ENCODE results near the gene MBD4. TPM values are rescaled to one million over a fixed set of nuclear protein-coding genes. Genes with fewer than 3 reads are reported as not detected.
A peak's percentile ranks its signal among the peaks of the same experiment; 100 is the strongest.

MBD4 gene
- polyA plus RNA-seq, 3 donors: 41.8 to 50.0 (median 42.6) TPM

DNA sequence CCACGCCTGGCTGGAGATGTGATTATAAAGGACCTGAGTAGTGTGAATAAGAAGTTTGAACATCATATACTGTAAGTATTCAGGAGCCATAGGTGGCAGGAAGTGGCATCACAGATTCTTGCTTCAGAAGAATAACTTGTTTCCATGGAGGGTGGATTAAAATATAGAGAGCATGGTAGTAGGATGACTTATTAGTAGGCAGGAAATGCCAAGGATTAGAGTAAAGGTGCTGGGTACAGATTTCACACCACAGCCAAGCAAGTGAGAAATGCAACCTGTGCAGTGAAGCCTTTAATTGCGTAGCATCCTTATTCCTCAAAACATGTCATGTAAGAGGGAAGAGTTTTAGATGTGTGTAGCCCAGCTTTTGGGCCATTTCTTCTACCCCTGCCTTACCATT, 31.1 kb upstream of the MBD4 start:
- no peak for DNase-seq

DNA sequence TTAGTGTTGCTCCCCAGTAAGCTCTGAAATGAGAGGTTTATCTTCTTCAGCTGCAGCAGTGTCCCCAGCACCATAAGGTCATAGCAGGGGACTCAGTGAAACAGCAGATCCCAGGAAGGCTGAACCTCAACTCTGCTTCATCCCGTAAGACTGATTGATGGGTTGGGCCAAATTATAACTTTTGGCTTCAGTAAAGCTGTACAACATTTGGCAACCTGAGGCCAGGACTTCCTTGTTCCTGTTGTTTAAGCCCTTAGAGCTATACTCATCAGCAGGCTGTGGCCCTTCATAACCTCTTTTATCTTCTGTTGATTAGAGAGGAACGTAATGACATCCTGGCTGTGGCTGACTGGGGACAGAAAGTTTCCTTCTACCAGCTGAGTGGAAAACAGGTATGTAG, 29.3 kb upstream of the MBD4 start:
- DNase-seq: no peak

DNA sequence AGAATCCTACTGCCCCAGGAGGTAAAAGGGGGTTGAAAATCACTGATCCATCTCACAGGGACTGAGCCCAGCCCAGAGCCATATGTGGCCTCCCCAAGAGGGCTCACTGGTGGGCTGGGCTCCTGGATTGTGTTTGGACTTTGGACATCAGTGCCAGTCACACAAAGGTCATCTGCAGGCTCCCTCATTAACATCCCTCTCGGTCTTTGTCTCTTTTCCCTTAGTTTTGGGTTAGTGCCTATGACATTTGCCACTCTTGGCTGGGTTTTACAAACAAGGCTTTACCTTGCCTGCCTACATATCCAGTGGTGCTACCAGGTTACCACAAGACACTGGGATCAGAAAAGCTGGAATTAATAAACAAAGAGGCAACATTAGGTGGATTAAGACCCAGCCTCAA, 28.2 kb upstream of the MBD4 start:
- no peak for DNase-seq

DNA sequence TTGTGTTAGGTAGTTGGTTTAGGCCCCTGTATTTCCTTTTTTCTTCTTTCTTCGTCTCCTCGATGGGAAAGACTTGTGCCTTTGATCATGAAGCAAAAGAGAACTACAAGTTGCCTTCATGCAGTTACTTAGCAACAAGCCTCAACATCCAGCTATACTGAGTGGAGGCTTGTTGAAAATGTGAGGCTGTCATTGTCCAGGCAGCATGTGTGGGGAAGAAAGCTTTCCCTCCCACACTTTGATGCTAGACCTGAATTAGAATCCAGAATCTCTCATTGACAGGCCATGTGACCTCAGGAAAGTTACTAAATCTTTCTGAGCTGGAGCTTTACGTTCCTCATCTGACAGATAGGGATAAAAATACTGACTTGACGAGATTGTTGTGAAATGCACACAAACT, 24.0 kb upstream of the MBD4 start:
- no peak for DNase-seq

DNA sequence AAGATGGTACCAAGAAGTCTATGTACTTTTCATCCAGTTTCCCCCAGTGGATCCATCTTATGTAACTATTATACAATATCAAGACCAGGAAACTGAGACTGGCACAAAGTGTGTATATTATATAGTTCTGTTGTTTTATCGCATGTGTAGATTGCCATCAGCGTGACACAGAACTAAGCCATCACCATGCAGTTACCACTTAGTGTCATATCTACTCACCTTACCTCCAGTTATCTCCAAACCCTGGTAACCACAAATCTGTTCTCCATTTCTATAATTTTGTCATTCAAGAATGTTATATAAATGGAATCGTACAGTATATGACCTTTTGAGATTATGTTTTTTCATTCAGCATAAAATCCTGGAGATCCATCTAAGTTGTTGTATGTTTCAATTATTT, 23.3 kb upstream of the MBD4 start:
- DNase-seq: no peak

DNA sequence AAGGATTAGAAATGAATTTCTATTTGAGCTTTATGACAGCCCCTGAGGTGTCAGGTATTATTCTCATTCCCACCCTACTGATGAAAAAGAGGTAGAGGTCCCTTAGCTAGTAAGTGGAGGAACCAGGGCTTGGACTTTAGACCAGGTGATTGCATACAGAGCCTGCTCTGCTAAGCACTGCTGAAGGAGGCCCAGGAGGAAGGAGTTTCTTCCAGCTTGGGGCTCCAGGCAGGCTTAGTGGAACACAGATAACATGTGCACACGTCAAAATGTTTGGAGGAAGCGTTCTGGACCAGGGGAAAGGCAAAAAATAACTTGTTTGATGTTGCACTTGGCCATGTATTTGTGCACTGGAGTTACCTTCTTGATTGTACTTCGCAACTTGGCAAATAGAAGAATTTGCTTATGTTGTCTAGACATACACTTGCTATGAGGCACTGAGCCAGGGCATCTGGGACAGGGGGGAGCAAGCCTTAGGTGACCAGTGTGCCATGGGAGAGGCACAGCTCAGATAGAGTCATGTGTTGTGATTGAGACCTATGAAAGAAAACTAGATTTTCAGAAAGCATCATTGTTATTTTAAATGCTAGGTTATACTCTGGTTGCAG, 22.7 kb upstream of the MBD4 start:
- no peak for DNase-seq

DNA sequence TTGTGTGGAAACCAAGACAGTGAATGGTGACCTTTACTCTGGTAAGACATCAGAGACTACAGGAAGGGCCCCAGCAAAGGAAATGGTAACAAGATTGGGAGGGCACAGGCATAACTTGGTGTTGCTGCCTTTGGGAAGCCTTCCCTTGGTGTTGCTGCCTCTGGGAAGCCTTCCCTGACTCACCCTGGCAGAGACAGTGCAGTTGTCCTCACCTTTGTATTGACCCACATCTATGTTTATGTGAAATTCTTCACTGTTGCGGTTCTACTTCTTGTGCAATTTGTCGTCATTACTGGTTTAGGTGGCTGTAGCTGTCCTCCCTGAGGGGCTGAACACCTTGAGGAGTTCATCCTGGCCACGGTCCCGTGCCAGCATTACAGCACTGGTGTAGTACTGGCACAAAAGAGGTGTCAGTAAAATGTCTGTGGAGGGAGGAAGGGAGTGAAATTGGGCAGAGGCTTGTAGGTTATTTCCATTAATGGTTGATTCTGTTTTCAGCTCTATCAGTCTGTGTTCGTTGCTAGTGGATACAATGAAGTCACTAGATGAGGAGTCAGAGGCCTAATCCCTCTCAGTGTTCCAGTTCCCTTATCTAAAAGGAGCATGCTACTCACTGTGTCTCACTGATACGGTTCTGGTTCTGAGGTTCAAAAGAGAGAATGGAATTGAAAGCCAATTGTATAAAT, 21.9 kb upstream of the MBD4 start:
- DNase-seq: no peak

DNA sequence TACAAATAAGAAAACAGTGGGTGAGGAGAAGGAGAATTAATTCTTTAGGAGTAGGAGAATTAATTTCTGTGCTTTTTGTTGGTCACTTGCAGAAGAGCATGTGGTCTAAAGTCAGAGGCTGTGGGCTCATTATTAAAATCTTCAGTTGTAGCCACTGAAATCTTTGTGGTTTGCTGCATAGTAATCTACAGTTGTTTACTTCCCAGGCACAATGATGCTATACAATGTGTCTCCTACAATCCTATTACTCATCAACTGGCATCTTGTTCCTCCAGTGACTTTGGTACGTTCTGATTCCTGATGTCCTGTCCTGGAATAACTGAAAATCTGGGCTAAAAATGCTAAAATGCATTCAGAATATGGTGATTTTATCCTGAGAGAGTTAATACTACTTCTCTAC, 21.3 kb upstream of the MBD4 start:
- DNase-seq: no peak

DNA sequence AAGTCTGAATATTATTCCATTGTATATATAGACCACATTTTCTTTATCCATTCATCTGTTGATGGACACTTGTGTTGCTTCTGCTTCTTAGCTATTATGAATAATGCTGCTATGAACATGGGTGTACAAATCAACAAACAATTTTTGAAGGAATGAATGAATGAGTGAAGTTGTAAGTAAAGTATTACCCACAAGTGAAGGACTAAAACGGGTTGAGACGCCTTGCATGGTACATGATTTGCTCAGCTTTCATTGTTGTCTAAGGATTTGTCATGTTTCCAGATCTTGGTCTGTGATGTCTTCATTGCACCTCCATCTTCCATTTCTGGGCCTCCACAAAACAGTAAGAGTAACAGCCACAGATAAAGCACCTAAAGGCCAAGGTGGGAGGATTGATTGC, 20.8 kb upstream of the MBD4 start:
- DNase-seq: no peak

DNA sequence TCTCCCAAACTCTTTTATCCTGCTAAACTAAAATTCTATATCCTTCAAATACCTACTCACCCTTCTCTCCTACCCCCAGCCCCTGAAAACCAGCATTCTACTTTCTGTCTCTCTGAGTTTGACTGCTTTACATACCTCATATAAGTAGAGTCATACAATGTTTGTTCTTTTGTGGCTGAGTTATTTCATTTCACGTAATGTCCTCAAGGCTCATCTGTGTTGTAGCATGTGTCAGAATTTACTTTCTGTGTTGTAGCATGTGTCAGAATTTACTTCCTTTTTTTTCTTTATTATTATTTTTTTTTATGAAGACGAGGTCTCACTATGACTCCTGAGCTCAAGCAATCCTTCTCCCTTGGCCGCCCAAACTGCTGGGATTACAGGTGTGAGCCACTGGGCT, 20.4 kb upstream of the MBD4 start:
- no peak for DNase-seq

DNA sequence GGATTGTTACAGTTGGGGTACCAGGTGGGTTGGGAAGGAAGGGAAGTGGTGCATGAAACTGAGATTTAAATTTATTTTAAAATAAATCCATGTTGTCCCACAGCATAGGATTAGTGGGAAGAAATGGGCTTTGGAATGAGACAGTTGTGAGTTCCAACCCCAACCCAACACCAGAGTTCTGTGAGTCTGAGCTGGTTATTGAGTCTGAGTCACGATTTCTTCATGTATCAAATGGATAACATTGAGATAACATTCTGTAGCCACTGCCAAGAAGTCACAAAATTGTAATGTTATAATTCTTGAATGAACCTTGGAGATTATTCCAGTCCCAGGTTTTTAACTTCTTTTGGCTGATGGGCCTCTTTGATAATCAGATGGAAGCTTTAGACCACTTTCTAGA, 14.0 kb upstream of the MBD4 start:
- DNase-seq: no peak

DNA sequence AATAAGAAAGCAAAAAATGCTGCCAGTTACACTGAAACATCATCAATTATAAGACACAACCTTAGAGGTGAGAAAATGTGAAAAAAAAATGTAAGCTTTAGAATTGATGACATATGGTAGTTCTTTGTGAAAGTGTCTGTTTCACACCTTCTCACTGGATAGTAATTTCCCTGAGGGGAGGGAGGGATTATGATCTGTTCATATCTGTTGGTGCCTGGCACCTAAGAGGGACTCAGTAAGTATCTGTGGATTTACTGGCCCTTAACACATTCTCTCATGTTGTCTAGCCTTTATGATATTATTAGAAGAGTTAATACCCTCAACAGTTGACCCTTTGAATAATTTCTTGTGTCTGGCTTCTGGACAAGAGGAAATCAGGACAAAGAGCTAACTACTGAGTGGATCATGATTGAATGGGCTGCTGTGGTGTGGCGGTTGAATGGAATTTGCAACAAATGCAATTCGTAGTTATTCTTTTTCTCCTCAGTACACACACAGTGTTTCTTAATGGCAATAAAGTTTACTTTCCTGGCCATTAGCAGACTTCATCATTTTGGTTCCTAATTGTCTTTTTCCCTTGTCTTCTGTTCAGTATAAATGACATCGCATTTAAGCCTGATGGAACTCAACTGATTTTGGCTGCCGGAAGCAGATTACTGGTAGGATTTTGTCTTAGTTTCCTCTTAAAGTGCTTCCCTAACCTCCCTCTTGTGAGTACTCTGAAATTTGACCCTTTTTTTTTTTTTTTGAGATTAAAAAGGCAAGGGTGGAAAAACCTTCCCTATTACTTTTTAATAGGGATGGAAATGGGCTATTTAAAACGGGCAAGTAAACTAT, 9.7 kb upstream of the MBD4 start:
- DNase-seq: peak; percentile 17

DNA sequence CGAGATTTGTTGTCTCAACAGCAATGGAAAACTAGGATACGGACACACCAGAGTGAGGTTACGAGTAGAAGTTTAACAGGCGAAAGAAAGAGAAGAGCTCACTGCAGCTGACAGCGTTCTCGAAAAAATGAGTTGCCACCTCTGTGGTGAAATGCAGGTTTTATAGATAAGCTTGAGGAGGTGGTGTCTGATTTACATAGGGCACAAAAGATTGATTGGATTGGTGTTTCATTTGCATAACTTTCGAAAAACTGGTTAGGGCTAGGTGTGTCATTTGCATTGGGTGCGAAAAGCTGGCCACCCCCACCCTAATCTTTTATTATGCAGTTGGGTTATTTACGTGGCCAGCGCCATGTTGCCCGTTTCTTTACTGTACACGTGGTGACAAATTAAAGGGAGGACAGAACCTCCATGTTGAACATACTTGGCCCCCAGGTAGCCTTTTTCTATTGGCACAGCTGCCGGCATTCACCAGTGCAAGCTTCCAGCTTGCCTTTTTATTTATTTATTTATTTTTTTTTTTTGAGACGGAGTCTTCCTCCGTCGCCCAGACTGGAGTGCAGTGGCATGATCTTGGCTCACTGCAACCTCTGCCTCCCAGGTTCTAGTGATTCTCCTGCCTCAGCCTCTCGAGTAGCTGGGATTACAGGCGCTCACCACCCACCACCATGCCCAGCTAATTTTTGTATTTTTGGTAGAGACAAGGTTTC, 8.6 kb upstream of the MBD4 start:
- DNase-seq: peak; percentile 11

DNA sequence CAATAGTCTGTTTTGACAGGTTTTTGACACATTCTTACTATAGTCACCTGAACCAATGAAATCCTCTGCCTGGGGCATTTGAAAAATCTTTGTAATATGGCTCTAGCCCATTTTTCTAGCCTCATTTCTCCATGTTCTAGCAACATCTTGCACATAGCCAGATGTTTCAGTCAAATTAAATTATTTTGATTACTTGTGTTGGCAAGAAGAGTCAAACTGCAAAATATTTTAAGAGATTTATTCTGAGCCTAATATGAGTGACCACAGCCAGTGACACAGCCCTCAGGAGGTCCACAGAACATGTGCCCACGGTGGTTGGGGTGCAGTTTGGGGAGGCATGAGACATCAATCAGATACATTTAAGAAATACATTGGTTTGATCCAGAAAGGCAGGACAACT, 7.2 kb upstream of the MBD4 start:
- no peak for DNase-seq

DNA sequence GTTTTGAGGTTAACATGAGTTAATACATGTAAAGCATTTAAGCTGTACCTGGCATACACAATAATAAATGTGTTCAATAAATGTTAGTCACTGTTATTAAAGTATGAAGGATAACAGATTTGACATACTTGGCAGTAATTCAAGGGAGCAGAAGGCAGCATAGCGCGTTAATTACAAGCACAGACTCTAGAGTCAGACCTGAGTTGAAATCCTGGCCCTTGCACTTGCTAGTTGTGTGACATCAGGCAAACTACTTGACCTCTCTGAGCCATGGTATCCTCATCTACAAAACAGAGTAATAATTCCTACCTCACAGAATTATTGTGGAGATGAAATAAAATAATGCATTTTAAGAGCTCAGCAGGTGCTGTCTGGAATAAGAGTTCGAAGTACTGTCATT, 5.7 kb upstream of the MBD4 start:
- DNase-seq: no peak

DNA sequence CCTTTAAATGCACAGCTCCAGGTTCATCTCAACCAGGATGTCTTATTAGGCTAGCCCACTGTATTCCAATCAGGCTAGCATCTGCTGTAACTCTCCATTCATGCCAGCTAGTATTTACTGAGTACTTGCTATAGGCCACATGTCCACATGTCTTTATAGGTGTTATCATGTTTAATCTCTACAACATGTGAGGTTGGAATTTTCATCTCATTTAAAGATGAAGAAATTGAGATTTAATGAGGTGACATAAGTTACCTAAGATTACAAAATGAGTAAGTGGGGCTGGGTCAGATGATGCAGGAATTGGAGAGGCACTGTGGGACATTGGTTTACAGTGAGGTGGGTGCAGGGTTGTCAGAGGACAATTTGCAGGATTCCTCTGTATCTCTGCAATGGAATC, 3.2 kb upstream of the MBD4 start:
- no peak for DNase-seq

DNA sequence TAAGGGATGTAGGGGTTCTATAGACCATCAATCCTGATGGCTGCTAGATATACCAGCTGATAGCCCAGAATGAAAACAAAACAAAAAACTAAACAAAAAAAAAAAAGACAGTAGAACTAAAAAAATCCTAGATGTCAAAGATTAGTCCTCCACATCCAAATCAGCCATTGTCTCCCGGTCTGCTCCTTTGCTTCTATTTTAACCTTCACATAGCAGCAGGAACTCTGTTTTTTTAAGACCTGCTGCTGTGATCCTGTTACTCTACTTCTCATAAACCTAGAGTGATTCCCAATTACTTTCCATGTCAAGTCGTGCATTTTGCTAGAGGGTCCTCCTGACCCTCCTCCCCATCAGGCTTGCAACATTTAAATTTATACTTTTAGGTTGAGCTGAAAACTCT, 2.7 kb upstream of the MBD4 start:
- DNase-seq: no peak

DNA sequence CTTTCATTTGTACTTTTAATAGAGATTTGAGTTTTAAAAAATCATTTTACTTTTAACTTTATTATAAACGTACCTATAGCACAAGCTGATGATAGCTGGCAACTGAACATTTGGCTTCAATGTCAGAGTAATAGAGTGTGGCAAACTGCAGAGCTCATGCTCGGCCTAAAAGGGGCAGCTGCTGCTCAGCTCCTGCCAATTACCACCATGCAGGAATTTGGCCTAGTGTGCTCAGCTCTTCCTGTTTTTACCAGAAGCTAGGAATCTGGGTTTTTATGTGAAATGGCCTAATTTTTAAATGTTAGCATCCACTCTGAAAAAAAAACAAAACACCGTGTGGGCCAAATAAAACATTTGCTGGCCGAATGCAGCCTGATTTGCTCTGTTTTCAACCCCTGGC, 2.0 kb upstream of the MBD4 start:
- DNase-seq: peak; percentile 11

DNA sequence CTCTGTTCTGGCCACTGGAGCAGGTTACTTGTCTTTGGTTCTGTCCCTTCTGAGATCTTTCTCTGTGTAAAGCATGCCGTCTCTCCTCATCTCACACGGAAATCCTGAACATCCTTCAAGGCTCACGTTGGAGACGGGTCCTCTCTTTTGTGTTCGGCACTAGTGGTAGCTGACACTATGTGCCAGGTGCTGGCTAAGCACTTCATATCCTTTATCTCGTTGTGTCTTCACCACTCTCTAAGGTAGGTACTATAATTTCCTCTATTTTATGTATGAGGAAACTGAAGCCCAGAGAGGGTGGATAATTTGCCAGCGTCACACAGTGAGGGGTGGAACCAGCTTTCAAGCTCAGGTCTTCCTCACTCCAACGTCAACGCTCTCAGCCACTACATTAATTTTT, 1.5 kb upstream of the MBD4 start:
- no peak for DNase-seq

DNA sequence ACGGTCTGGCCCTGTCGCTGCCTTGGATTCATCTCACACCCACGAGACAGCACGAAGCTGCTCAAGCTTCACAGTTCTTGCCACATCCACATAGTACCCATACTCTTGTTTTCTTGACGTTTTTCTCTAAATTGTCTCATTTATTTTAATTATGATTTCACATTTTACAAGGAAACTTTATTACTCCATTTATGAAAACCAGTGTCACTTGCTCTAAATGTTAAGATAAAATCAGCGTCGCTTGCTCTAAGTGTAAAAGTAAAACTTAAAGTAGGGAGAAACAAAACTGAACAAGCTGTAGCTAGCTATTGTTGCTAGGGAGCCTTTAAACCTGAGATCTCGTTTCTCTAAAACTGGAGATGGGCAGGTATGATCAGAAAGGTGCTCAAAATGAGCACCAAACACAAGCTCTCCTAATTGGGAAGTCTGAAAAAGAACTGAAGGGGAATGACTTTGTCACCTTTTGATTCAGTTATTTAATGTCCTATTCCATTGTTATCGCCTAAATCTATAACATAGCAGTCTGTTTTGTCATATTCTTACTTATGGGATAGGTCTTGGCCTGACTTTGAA, 956 bp upstream of the MBD4 start:
- DNase-seq: no peak

DNA sequence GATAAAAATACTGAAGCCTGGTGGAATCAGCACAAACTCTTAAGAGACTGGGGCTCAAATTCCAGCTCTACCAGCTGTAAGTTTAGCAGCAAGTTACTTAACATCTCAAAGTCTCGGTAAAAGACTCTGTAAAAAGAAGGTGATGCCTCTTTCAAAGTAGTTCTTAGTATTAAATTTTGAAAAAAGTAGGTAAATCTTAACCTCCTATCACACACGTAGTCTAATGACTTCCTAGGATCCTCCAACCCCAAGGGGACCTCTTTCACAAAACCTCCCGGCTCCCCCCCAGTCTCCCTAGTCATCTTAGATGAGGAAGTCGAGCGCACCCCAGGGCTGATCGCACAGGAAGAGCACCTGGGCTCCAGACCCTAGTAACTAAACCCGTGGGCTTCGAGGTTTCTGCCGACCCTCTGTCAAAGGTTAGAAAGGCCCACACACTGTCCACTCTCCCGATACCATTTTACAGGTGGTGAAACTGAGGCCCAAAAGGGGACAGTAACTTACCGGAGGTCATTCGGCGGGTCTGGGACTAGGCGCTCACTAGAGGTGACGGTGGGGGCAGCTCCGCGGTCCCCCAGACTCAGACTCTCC, 427 bp downstream of the MBD4 start:
- peak; percentile 17 for DNase-seq

DNA sequence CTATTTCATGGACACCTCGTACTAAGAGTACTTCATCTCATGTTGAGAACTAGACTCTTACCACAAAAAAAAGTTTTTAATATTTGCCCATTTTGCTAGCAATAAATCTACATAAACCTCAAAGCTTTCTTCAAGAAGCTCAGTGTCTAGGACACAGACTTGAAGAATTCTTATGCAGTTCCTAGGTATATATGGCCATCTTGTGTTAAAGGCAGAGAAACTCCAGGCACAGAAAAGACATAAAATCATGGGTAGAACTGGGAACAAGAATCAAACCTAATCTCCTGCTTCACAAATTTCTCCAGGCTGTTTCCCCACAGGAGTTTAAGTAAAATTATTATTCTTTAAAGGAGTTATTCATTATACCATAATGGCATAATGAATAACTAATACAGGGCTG, 4.4 kb downstream of the MBD4 start:
- no peak for DNase-seq
